Kidney (tissue), 14 donors: ENCODE measurements around the gene NID1. TPM values are rescaled to one million over a fixed set of nuclear protein-coding genes. Genes with fewer than 3 reads are reported as not detected.

ENCODE experiments used
- DNase-seq, 5 donors: peaks; one replicate each; pipeline ENCODE4 v3.0.0-alpha.2; 2013 to 2020
- FAIRE-seq: peaks from 2 replicates; lab custom pipeline; 2012; peaks lifted over from hg19 to GRCh38; lab: Jason Lieb, UNC
- H3K27ac ChIP-seq, 2 donors: one replicate each; pipeline ENCODE4 v1.7.0; 2013; ENCODE audit warnings: low read depth in 2 of 2, low read length in 2 of 2, inconsistent platforms in 1 of 2
- H3K27me3 ChIP-seq: one replicate; pipeline ENCODE4 v1.7.1; 2013; ENCODE audit warnings: low read length, inconsistent platforms; ENCODE audit not compliant: control insufficient read depth, insufficient read depth
- H3K36me3 ChIP-seq, 3 donors: one replicate each; pipeline versions ENCODE4 v1.7.0 to v1.7.1; 2013; ENCODE audit warnings: low read length in 3 of 3, control low read depth in 1 of 3, inconsistent platforms in 1 of 3; ENCODE audit not compliant: insufficient read depth in 3 of 3, control insufficient read depth in 2 of 3
- H3K4me1 ChIP-seq, 3 donors: one replicate each; pipeline versions ENCODE4 v1.7.0 to v1.7.1; 2013; ENCODE audit warnings: low read length in 3 of 3, inconsistent platforms in 1 of 3, low read depth in 1 of 3; ENCODE audit not compliant: control insufficient read depth in 2 of 3, insufficient read depth in 2 of 3
- H3K4me3 ChIP-seq, 3 donors: one replicate each; pipeline versions ENCODE4 v1.7.0 to v1.8.1; 2013; ENCODE audit warnings: low read length in 3 of 3, control low read depth in 1 of 3, inconsistent platforms in 1 of 3
- H3K9ac ChIP-seq, 3 donors: one replicate each; pipeline versions ENCODE4 v1.7.0 to v1.7.1; 2013; ENCODE audit warnings: low read length in 3 of 3, control low read depth in 1 of 3, inconsistent platforms in 1 of 3
- H3K9me3 ChIP-seq, 3 donors: one replicate each; pipeline versions ENCODE4 v1.7.0 to v1.7.1; 2013; ENCODE audit warnings: low read length in 3 of 3, control low read depth in 1 of 3, inconsistent platforms in 1 of 3; ENCODE audit not compliant: control insufficient read depth in 2 of 3, insufficient read depth in 1 of 3
- intact Hi-C: fragments of 100-400 bp; cut with DNase I; formaldehyde crosslinking; loops from one replicate; pipeline ENCODE4 v1.11.1; 2022
- polyA plus RNA-seq: library from polyadenylated mRNA; stranded (reverse); fragments of 350-450 nt; fragmentation: Illumina TruSeq; extraction: RNeasy Lipid Tissue Mini Kit (QIAGEN cat#74804); gene quantifications from one replicate; pipeline ENCODE4 v1.2.3, GENCODE V29; 2014; ENCODE audit warnings: low read depth, low replicate concordance; ENCODE audit not compliant: insufficient read depth
- total RNA-seq: library from RNA; stranded (reverse); fragmentation: NEBNext Ultra II Directional; extraction: Animal tissue kit (Norgen Biotek cat#: 25700); gene quantifications from one replicate; pipeline ENCODE4 v1.2.1, GENCODE V29; 2021
- TF ChIP-seq, protein P1 (sequence below): IDR thresholded peaks from 3 replicates; pipeline ENCODE4 v1.5.1; 2012; ENCODE audit warnings: mild to moderate bottlenecking, moderate library complexity, borderline replicate concordance; ENCODE audit not compliant: insufficient read depth; ENCODE audit errors: extremely low read depth
- donor health status: control.
- donor health status: control.
- donor health status: control.
- donor health status: control.
- donor health status: control.
- donor health status: DM: yes; HTN: yes; CAD: no.
- donor health status: Normal renal cell carcinoma (clear cell type).

The NID1 gene
- total and polyA plus RNA-seq, 2 donors from 2014 or later: 7.4 to 70.1 TPM

DNA sequence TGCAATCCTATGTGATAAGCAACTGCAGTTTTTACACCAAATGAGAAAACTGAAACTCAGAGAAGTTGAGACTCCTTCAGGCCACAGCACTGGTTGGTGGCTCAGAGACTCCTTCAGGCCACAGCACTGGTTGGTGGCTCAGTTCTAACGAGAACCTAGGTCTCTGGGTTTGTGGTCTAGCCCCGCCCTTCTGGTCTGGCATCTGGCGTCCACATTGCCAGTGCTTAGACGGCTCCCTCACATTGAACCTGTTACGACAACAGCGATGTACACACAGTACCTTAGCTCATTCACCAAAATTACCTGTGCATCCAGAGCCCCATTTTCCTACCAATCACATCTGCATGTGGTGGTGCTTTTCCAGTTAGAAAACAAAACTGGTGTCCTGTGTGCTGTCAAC, 66.1 kb downstream of the NID1 start:
- TF ChIP-seq, protein P1, sequence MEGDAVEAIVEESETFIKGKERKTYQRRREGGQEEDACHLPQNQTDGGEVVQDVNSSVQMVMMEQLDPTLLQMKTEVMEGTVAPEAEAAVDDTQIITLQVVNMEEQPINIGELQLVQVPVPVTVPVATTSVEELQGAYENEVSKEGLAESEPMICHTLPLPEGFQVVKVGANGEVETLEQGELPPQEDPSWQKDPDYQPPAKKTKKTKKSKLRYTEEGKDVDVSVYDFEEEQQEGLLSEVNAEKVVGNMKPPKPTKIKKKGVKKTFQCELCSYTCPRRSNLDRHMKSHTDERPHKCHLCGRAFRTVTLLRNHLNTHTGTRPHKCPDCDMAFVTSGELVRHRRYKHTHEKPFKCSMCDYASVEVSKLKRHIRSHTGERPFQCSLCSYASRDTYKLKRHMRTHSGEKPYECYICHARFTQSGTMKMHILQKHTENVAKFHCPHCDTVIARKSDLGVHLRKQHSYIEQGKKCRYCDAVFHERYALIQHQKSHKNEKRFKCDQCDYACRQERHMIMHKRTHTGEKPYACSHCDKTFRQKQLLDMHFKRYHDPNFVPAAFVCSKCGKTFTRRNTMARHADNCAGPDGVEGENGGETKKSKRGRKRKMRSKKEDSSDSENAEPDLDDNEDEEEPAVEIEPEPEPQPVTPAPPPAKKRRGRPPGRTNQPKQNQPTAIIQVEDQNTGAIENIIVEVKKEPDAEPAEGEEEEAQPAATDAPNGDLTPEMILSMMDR: no peak

GRCh38 chr1:235997931-235998330, 67.0 kb downstream of the NID1 start:
- peaks cover 0 to 14% (median 4%) of the 10 kb centered on the region in 3 donors for H3K36me3 ChIP-seq
- TF ChIP-seq, protein P1: no peak
- H3K4me1 ChIP-seq: no peaks in the 10 kb centered on the region
- no peak overlapping the region for H3K27ac ChIP-seq
- intact Hi-C loops: no loop called here
- H3K27me3 ChIP-seq: no peaks in the 10 kb centered on the region
- FAIRE-seq: no peak
- peak in 1 of 5 donors; percentile 5 for DNase-seq
- no peak overlapping the region for H3K4me3 ChIP-seq
- H3K9ac ChIP-seq: no peak overlapping the region
- H3K9me3 ChIP-seq: no peaks in the 10 kb centered on the region

More for the DNA sequence above, 66.1 kb downstream of the NID1 start:
- intact Hi-C loops: no loop called here
- no peaks in the 10 kb centered on the region for H3K27me3 ChIP-seq
- H3K9ac ChIP-seq: no peak overlapping the region
- H3K36me3 ChIP-seq: peaks cover 0 to 9% (median 4%) of the 10 kb centered on the region in 3 donors
- peak overlapping the region in 1 of 2 donors; percentile 11 for H3K27ac ChIP-seq
- no peak for FAIRE-seq
- DNase-seq: peak in 1 of 5 donors; percentile 15
- no peak overlapping the region for H3K4me3 ChIP-seq
- no peaks in the 10 kb centered on the region for H3K9me3 ChIP-seq
- H3K4me1 ChIP-seq: no peaks in the 10 kb centered on the region

DNA sequence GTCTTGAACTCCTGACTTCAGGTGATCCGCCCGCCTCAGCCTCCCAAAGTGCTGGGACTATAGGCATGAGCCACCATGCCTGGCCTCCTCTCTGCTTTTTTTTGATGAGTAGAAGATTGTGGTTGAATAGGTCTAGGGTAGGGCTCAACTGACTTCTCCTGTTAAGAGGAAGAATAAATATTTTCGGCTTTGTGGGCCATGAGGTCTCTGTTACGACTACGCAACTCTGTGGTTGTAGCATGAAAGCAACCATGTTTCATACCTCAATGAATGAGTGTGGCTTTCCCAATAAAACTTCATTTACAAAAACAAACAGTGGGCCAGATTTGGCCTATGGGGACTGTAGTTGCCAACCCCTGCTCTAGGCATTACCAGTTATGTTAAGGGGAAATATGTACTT, 67.8 kb downstream of the NID1 start:
- H3K4me1 ChIP-seq: no peaks in the 10 kb centered on the region
- peaks cover 0 to 15% (median 4%) of the 10 kb centered on the region in 3 donors for H3K36me3 ChIP-seq
- no peak overlapping the region for H3K4me3 ChIP-seq
- peak in 1 of 5 donors; percentile 1 for DNase-seq
- no peak for FAIRE-seq
- no peaks in the 10 kb centered on the region for H3K27me3 ChIP-seq
- H3K9ac ChIP-seq: no peak overlapping the region
- intact Hi-C loops: no loop called here
- no peak overlapping the region for H3K27ac ChIP-seq
- TF ChIP-seq, protein P1: no peak
- no peaks in the 10 kb centered on the region for H3K9me3 ChIP-seq
